ENCODE results near the gene ATP6V0A1.
"Not testable (repeated sequence)": the region's sequence is repeated elsewhere in the genome, so short reads cannot be mapped to it uniquely, and the experiment has no call there.

ATP6V0A1 gene

DNA sequence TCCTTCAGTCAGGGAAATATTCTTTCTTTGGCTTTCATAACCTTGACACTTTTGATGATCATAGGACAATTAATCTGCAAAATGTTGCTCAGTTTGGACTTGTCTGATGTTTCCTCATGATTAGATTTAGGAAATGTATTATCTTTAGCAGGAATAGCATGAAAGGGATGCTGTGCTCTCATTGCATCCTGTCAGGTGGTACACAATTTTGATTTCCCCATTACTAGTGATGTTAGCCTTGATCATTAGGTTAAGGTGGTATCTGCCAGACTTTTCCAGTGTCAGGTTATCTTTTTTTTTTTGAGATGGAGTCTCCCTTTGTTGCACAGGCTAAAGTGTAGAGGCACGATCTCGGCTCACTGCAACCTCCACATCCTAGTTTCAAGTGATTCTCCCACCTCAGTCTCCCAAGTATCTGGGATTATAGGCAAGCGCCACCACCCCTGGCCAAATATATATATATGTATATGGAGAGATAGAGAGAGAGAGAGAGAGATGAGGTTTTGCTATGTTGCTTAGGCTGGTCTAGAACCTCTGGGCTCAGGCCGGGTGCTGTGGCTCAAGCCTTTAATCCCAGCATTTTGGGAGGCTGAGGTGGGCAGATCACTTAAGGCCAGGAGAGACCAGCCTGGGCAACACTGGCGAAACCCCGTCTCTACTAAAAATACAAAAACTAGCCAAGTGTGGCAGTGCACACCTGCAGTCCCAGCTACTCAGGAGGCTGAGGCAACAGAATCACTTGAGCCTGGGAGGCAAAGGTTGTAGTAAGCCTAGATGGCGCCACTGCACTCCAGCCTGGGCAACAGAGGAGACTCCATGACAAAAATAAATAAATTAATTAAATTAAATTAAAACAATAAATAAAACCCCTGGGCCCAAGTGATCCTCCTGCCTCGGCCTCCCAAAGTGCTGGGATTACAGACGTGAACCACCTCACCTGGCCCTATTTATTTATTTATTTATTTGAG is 19.8 kb upstream of the ATP6V0A1 start:
- ATAC-seq: peak in 1 of 2 donors; percentile 41

DNA sequence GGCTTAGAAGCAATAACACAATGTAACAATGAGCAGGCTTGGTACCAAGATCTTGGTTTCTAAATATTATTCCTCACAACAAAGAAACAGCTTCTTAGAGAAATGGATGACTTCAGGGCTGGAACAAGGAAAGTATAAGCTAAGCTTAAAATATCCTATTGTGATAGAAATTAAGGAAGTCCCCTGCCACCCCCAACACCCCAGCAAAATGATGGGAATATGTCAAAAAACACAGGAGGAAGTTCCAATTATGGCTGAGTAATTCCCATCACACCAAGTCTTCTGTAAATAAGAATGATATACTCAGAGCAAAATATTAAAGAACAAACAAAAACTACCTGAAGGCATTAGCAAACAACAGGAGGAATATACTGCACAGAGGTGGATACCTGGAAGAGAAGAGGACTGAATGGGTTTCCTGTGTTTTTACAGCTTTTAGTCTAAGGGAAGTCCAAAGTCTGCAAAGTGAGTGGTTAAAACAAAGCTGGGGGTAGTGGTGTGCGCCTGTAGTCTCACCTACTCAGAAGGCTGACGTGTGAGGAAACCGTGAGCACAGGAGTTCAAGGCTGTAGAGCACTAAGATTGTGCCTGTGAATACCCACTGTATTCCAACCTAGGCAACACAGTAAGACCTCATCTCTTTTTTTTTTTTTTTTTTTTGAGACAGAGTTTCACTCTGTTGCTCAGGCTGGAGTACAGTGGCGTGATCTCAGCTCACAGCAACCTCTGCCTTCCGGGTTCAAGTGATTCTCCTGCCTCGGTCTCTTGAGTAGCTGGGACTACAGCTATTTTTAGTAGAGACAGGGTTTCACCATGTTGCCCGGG is 17.1 kb upstream of the ATP6V0A1 start:
- ATAC-seq: no peak

DNA sequence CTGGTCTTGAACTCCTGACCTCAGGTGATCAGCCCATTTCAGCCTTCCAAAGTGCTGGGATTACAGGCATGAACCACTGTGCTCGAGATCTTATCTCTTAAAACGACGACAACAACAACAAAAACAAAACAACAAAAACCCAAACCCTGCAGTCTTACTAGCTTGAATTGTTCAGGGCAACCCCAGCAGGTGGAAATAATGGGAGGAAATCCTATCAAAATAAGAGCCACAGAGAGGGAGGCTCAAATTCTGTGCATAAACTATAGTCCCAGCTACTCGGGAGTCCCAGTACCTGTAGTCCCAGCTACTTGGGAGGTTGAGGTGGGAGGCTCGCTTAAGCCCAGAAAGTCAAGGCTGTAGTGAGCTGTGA is 16.5 kb upstream of the ATP6V0A1 start:
- ATAC-seq: no peak

DNA sequence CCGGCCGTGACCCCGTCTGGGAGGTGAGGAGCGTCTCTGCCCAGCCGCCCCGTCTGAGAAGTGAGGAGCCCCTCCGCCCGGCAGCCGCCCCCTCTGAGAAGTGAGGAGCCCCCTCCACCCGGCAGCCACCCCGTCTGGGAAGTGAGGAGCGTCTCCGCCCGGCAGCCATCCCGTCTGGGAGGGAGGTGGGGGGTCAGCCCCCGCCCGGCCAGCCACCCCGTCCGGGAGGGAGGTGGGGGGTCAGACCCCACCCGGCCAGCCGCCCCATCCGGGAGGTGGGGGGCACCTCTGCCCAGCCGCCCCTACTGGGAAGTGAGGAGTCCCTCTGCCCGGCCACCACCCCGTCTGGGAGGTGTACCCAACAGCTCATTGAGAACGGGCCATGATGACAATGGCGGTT is 9.5 kb upstream of the ATP6V0A1 start:
- not testable (repeated sequence) for ATAC-seq

DNA sequence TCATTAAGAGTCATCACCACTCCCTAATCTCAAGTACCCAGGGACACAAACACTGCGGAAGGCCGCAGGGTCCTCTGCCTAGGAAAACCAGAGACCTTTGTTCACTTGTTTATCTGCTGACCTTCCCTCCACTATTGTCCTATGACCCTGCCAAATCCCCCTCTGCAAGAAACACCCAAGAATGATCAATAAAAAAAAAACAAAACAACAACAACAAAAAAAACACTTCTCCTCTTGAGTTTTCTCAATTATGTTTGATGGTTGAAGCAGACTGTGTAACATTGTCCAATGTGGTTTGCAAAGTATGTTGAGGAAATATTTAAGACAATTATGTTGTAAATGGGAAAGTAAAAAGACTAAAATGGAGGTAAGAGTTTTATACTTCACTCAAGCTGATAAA is 8.8 kb upstream of the ATP6V0A1 start:
- ATAC-seq: not testable (repeated sequence)

DNA sequence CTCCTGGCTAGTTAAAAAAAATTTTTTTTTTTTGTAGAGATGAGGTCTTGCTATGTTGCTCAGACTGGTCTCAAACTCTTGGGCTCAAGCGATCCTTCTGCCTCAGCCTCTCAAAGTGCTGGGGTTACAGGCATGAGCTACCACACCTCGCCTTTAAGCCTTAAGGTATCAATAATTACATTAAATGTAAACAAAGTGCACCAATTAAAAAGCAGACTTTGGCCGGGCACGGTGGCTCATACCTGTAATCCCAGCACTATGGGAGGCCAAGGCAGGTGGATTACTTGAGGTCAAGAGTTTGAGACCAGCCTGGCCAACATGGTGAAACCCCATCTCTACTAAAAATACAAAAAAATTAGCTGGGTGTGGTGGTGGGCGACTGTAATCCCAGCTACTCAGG is 7.4 kb upstream of the ATP6V0A1 start:
- ATAC-seq: not testable (repeated sequence)

DNA sequence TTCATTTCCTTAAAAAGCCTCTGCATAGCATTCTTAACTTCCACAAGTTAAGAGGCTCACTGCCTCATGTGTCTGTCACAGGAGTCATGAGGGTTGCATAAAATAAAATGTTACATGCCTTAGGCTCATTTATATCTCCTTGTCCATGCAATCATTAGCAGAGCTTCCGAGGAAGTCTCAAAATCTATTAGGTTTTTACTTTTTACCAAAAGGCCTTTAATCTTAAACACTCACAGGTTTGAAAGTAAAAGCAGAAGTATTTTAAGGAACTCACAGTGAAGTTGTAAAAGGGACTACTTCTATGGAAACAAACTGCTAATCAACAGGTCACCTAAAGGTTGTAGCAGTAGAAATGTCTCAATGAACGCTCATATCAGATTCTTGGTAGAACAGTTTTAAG is 5.2 kb upstream of the ATP6V0A1 start:
- ATAC-seq: no peak

DNA sequence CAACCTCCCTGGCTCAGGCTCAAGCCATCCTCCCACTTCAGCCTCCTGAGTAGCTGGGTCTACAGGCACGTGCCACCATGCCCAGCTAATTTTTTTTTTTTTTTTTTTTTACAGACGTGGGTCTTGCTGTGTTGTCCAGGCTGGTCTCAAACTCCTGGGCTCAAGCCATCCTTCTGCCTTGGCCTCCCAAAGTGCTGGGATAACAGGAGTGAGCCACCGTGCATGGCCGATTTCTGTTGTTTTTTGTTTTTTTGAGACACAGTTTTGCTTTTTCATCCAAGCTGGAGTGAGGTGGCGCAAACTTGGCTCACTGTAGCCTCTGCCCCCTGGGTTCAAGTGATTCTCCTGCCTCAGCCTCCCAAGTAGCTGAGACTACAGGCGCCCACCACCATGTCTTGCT is 3.7 kb upstream of the ATP6V0A1 start:
- not testable (repeated sequence) for ATAC-seq

DNA sequence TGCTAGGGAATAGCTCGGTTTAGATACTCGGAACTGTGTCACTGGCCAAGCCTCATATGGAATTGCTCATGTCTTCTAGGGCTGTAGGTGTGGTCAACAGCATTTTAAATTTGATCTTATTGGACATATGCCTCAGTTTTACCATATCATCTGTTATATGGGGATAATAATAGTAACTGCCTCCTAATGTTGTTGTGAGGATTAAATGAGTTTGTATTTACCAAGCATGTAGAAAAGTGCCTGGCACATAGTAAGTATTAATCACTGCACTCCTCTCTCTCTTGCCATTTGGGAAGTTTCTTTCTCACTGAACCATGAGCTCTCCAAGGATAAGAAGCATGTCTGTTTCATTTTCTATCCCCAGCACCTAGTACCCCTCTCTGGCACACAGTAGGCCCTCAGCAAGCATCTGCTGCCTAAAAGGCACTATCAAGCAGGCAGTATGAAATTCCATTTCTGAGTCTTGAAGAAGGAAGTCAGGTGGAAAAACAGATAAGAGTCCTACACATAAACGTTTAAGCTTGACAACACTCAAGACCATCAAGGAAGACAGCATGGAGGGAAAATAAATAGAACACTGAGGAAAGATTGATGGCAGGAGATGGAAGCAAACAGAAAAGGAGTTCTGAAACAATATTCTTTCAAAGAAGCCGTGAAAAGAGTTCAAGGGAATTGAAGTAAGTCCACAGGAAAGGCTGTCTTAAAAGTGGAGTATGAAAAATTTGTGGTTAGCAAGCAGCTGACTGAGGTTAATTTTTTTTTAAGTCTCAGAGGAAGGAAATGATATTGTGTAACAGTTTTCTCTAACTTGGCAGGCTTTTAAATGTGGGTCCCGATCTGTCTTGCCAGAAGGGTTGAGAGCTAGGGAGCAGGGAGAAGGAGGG is 2.2 kb upstream of the ATP6V0A1 start:
- no peak for ATAC-seq

DNA sequence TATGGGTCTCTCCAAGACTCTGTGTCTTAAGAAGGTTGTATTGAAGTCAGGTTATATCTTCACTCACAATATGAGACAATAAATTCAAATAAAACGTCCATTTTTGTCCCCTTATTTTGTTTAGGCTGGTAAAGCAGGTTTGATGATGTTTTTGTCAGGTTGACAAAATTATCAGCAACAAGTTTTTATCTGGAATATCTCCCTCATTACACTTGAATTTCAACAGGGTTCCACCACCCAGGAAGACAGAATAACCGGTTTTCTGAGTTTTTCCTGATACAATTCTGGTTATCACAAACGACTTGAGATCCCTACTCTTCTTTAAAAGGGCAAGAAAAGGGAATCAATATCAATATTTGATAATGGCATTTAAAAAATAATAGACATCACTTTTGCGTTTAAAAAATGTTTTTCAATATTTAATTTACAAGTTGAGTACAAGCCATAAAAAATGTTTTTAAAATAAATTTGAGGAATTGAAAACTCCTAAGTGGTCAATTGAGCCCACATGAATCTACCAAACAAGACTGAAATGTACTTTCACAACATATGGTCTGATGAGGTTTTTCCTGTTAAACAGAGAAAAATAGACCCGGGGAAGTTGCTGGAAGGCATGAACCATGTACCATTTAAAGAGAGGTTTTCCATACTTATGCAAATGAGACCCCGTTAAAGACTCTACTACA is 1.4 kb upstream of the ATP6V0A1 start:
- no peak for ATAC-seq

DNA sequence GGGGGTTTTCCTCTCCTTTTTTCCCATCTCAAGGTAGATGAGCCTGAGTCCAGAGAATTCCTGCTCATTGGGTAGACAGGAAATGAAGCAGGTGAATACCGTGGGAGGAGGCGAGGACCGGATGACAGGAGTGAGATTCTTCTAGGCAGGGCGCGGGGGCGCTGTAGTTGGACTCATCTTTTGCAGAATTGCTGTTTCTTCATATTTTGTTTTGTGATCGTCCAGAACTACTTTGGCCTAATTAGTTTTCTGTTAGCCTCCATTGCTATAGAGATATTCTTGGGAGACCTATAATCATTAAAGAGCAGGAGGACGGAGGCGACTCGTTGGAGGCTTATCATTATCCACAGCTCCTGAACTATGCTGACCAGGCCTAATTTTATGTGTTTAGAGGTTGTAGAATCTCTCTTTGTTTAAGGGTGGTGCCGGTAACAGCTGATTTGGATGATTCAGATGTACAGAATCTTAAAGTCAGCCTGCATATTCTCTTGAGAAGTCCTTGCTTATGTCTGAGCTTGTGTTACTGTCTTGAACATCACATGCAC is 650 bp downstream of the ATP6V0A1 start:
- peak in 1 of 2 donors; percentile 2 for ATAC-seq

DNA sequence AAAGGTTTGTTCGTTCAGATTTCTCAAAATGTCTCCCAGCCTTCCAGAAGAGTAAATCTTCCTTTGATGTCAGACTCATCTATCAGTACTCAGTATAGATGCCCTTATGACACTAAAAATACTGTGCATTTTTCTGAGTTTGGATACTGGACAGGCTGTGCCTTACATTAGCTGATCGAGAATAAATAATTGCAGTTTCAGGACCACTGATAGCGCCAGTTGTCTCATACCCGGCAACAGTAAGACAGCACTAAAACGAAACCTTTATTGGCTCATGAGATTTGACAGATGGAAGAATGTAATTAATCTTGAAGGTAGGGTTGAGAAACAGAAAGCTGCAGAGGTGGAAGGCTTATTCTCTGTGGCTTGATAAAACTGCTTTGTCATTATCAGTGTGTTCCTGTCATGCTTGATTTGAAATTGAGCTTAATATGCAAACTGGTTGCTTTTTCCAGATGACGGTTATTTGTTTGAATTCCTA is 1.2 kb downstream of the ATP6V0A1 start:
- ATAC-seq: peak; percentile 85 to 86

DNA sequence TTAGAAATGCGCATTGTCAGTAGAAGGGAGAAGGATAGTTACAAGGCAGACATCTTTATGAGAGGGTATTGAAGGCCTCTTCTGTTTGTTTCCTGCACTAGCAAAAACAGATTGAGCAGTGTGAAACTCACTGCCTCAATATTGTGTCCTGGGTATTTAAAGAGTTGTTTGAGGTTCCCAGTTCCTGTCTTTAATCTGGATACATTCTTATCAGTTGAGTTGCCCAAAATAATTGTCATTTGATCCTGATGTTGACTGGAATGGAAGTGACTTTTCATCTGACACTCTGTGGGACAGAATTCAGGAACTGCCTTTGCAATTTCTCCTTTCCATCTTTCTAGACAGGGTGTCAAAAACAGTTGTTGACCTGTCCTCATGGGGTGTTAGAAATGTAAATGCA is 1.7 kb downstream of the ATP6V0A1 start:
- no peak for ATAC-seq

DNA sequence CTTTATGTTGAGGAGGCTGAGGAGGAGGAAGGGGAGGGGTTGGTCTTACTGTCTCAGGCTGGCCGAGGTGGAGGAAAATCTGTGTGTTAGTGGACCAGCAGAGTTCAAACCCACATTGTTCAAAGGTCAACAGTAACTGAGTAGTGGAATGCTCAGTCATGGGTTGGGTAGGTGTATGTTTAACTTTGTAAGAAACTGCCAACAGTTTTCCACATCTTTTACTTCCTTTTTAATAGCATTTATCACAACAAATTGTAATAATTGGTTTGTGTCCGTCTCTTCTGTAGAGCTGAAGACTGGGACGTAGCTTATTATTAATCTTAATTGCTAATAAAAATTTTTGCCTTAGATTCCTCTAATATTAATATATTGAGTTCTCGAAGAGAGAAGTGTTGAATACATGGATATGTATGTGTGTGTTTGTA is 5.3 kb downstream of the ATP6V0A1 start:
- no peak for ATAC-seq

DNA sequence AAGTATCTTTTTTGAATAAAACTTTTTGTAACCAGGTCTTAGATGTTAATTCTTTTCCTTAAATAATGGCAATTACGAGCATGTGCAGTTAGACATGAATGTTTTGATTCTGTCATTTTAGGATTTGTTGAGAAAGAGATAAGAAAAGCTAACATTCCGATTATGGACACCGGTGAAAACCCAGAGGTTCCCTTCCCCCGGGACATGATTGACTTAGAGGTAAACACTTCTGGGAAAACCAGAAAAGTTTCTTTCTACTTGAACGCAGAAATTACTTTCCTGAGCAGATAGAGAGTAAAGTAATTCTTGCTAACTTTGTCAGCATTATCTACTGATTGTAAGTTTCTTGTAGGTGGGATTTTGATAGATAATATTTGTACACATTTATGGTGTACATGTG is 9.2 kb downstream of the ATP6V0A1 start:
- no peak for ATAC-seq

DNA sequence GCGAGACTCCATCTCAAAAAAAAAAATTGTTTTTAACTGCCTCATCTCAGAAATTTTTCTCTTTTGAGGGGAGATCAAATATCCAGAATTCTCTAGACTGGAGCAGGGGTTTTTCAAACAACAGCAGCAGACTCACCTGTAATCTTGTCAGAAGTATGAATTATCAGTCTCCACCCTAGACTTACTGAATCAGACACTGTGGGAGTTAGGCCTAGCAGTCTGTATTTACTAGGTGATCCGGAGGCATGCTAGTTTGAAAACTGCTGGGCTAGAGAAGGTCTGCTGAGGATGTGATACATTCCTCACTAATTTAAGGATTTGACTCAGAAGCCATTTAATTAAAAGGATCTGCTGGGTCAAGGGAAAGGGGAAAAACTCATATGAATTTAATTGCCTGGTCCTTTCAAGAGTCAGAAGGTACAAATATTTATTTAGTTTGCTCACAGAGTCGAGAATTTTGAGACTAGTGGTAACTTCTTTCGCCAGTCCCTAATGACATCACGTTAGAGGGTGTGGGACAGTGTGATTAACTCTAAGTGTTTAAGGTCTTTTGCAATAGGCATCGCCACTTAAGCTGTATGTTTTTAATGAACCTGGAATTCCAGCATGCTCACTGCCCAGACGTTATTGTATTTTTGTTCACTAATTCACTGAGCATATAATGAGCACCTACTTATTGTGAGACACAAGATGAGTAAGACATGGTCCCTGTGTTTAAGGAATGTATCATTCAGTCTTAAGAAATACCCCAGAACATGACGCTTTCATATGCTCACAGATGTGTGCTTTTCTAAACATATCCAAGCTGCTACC is 14.2 kb downstream of the ATP6V0A1 start:
- ATAC-seq: no peak

DNA sequence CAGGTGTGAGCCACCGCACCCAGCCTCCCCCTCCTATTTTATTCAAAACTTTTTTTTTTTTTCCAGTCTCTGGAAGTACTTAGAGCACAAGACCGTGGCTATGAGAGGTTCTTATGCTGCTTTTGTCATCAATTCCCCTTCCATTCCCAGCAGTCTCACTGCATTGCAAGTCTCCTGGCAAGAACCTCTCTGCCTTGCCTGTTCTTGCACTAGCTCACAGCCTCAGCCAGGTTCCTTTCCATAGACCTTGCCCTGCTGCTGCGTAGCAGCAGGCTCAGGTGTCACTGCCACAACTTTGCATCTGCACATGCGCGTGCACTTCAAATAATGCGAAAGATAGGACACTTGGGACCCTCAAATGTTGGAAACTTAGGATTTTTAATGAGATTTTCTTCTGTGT is 15.6 kb downstream of the ATP6V0A1 start:
- ATAC-seq: no peak

DNA sequence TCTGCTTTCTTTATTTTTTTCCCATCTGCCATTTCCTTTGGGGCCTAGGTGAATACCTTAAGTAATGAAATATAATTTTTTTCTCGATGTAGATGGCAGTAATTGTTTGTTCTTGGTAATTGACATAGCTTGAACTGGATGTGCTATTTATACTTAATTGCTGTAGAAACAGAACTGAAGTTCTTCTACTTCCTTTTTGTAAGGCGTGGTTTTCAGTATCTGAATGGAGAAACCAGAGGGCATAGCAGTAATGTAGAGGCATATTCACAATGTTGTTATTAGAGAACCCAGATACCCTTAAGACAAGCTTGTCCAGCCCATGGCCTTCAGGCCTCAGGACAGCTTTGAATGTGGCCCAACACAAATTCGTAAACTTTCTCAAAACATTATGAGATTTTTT is 16.4 kb downstream of the ATP6V0A1 start:
- no peak for ATAC-seq

DNA sequence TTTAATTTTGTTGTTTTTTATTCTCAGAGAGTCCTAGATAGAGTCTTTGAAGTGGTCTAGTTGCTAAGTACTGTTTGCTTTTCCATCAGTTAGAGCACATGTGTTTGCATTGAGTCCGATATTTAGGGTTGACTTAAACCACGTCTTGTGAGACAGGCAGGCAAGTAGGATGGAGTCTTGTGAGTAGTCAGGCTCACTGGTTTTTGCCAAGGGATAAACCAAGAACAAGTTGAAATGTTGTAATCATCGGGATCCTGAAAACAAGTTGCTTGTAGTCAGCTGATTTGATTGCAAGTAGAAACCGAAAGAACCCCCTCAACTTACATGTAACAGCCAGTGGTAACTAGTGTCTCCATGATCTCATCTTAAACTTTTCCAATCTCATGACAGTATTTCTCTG is 17.2 kb downstream of the ATP6V0A1 start:
- ATAC-seq: no peak

DNA sequence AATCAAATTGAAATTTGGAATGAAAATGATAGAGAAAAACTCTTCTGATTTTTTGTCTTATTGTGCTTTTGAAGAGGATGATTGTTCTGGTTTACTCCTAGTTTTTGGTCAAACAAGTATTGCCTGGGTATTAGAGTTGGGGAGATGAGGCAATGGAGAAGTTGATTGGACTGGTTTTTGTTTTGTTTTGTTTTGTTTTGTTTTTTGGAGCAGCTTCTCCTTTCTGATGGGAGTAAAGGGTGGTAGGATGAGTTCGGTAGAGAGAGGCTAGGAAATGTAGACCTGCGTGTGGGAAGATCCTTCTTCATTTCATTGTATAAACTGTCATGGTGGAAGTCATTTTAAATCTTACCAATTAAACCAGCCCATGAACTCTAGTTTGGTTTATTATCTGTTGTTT is 17.7 kb downstream of the ATP6V0A1 start:
- no peak for ATAC-seq

DNA sequence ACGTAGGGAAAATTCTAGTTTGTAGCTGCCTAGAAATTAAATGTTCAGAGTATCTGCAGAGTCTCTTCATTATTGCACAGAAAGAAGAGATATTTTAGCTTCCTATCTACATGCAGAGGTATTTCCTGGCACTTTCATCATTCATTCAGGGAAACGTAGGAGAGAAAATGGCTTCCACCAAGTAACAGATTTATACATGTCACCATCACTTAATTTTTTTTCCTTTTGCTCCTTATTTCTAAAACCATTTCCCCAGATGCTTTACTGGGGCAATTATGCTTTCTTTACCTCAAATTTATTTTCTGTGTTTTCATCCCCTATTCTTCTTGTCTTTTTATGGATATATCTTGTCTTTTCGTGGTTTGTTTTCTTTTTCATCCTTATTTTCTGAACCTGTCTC is 18.5 kb downstream of the ATP6V0A1 start:
- no peak for ATAC-seq
